ENCODE results near the gene OSGEP.

OSGEP gene

GRCh38 chr14:20454516-20455354, at the start of gene OSGEP, which contains the start of gene APEX1:
Gene OSGEP (minus strand): TSS chr14:20454812. CDS start chr14:20454683, 129 bp downstream.
Gene APEX1 (plus strand): TSS chr14:20455226. CDS start chr14:20455646, 420 bp downstream.
- Histone ChIP-seq H3K4me3 (ENCODE audit: low read depth, low read length) (peak within 1 kb of the TSS; percentile 85), H3K27ac (ENCODE audit: low read depth, low read length) (peak within 1 kb of the TSS; percentile 90), H3K27me3 (ENCODE audit: control insufficient read depth, insufficient read depth, low read length) (no peaks in the 10 kb centered on the region), H3K9me3 (ENCODE audit: control insufficient read depth, insufficient read depth, low read length) (no peaks in the 10 kb centered on the region), H3K9ac (ENCODE audit: low read depth, low read length) (peak within 1 kb of the TSS; percentile 91), H3K4me1 (ENCODE audit: control insufficient read depth, insufficient read depth, low read length) (peaks cover 11% of the 10 kb centered on the region), H3K36me3 (ENCODE audit: control insufficient read depth, insufficient read depth, low read length) (peaks cover 66% of the 10 kb centered on the region)

GRCh38 chr14:20503898-20504297, 49.3 kb upstream of the OSGEP start:
- H3K4me1 ChIP-seq (ENCODE audit: control insufficient read depth, insufficient read depth, low read length) = peaks cover 9% of the 10 kb centered on the region
- H3K36me3 ChIP-seq (ENCODE audit: control insufficient read depth, insufficient read depth, low read length) = no peaks in the 10 kb centered on the region
- H3K27ac ChIP-seq (ENCODE audit: low read depth, low read length) = no peak overlapping the region
- no peaks in the 10 kb centered on the region for H3K9me3 ChIP-seq (ENCODE audit: control insufficient read depth, insufficient read depth, low read length)
- H3K9ac ChIP-seq (ENCODE audit: low read depth, low read length) = no peak overlapping the region
- no peak overlapping the region for H3K4me3 ChIP-seq (ENCODE audit: low read depth, low read length)
- H3K27me3 ChIP-seq (ENCODE audit: control insufficient read depth, insufficient read depth, low read length) = no peaks in the 10 kb centered on the region

GRCh38 chr14:20501346-20501745, 46.7 kb upstream of the OSGEP start:
- H3K4me1 ChIP-seq (ENCODE audit: control insufficient read depth, insufficient read depth, low read length) = peaks cover 15% of the 10 kb centered on the region
- H3K36me3 ChIP-seq (ENCODE audit: control insufficient read depth, insufficient read depth, low read length) = no peaks in the 10 kb centered on the region
- H3K9me3 ChIP-seq (ENCODE audit: control insufficient read depth, insufficient read depth, low read length) = no peaks in the 10 kb centered on the region
- no peak overlapping the region for H3K4me3 ChIP-seq (ENCODE audit: low read depth, low read length)
- no peaks in the 10 kb centered on the region for H3K27me3 ChIP-seq (ENCODE audit: control insufficient read depth, insufficient read depth, low read length)
- no peak overlapping the region for H3K27ac ChIP-seq (ENCODE audit: low read depth, low read length)
- no peak overlapping the region for H3K9ac ChIP-seq (ENCODE audit: low read depth, low read length)

GRCh38 chr14:20499881-20500280, 45.3 kb upstream of the OSGEP start:
- Histone ChIP-seq H3K4me3 (ENCODE audit: low read depth, low read length) (no peak overlapping the region), H3K9ac (ENCODE audit: low read depth, low read length) (no peak overlapping the region), H3K27me3 (ENCODE audit: control insufficient read depth, insufficient read depth, low read length) (no peaks in the 10 kb centered on the region), H3K27ac (ENCODE audit: low read depth, low read length) (no peak overlapping the region), H3K36me3 (ENCODE audit: control insufficient read depth, insufficient read depth, low read length) (no peaks in the 10 kb centered on the region), H3K4me1 (ENCODE audit: control insufficient read depth, insufficient read depth, low read length) (peaks cover 15% of the 10 kb centered on the region), H3K9me3 (ENCODE audit: control insufficient read depth, insufficient read depth, low read length) (no peaks in the 10 kb centered on the region)

GRCh38 chr14:20499108-20499507, 44.5 kb upstream of the OSGEP start:
- Histone ChIP-seq H3K27ac (ENCODE audit: low read depth, low read length) (peak overlapping the region; percentile 56), H3K9me3 (ENCODE audit: control insufficient read depth, insufficient read depth, low read length) (no peaks in the 10 kb centered on the region), H3K36me3 (ENCODE audit: control insufficient read depth, insufficient read depth, low read length) (no peaks in the 10 kb centered on the region), H3K27me3 (ENCODE audit: control insufficient read depth, insufficient read depth, low read length) (no peaks in the 10 kb centered on the region), H3K9ac (ENCODE audit: low read depth, low read length) (no peak overlapping the region), H3K4me3 (ENCODE audit: low read depth, low read length) (peak overlapping the region; percentile 3; the same call in 1 of the 2 replicates), H3K4me1 (ENCODE audit: control insufficient read depth, insufficient read depth, low read length) (peaks cover 15% of the 10 kb centered on the region)

- Histone ChIP-seq H3K9ac (ENCODE audit: low read depth, low read length) (no peak overlapping the region), H3K9me3 (ENCODE audit: control insufficient read depth, insufficient read depth, low read length) (no peaks in the 10 kb centered on the region), H3K36me3 (ENCODE audit: control insufficient read depth, insufficient read depth, low read length) (no peaks in the 10 kb centered on the region), H3K4me3 (ENCODE audit: low read depth, low read length) (no peak overlapping the region; the same call in 1 of the 2 replicates), H3K27ac (ENCODE audit: low read depth, low read length) (peak overlapping the region; percentile 15), H3K4me1 (ENCODE audit: control insufficient read depth, insufficient read depth, low read length) (peaks cover 15% of the 10 kb centered on the region), H3K27me3 (ENCODE audit: control insufficient read depth, insufficient read depth, low read length) (no peaks in the 10 kb centered on the region)
Measured at GRCh38 chr14:20498622-20499021, 44.0 kb upstream of the OSGEP start.

- no peaks in the 10 kb centered on the region for H3K36me3 ChIP-seq (ENCODE audit: control insufficient read depth, insufficient read depth, low read length)
- peaks cover 15% of the 10 kb centered on the region for H3K4me1 ChIP-seq (ENCODE audit: control insufficient read depth, insufficient read depth, low read length)
- H3K9me3 ChIP-seq (ENCODE audit: control insufficient read depth, insufficient read depth, low read length) = no peaks in the 10 kb centered on the region
- H3K9ac ChIP-seq (ENCODE audit: low read depth, low read length) = no peak overlapping the region
- H3K27ac ChIP-seq (ENCODE audit: low read depth, low read length) = no peak overlapping the region
- H3K4me3 ChIP-seq (ENCODE audit: low read depth, low read length) = no peak overlapping the region
- H3K27me3 ChIP-seq (ENCODE audit: control insufficient read depth, insufficient read depth, low read length) = no peaks in the 10 kb centered on the region
Measured at GRCh38 chr14:20494935-20495766, 40.5 kb upstream of the OSGEP start.

- no peak overlapping the region for H3K27ac ChIP-seq (ENCODE audit: low read depth, low read length)
- H3K4me3 ChIP-seq (ENCODE audit: low read depth, low read length) = no peak overlapping the region
Measured at GRCh38 chr14:20493634-20494033, 39.0 kb upstream of the OSGEP start.

GRCh38 chr14:20492486-20492885, 37.9 kb upstream of the OSGEP start:
- Histone ChIP-seq H3K36me3 (ENCODE audit: control insufficient read depth, insufficient read depth, low read length) (no peaks in the 10 kb centered on the region), H3K27ac (ENCODE audit: low read depth, low read length) (no peak overlapping the region), H3K4me3 (ENCODE audit: low read depth, low read length) (no peak overlapping the region), H3K9me3 (ENCODE audit: control insufficient read depth, insufficient read depth, low read length) (no peaks in the 10 kb centered on the region), H3K4me1 (ENCODE audit: control insufficient read depth, insufficient read depth, low read length) (peaks cover 9% of the 10 kb centered on the region; the same call in 1 of the 2 replicates), H3K27me3 (ENCODE audit: control insufficient read depth, insufficient read depth, low read length) (no peaks in the 10 kb centered on the region), H3K9ac (ENCODE audit: low read depth, low read length) (no peak overlapping the region)

More at GRCh38 chr14:20493634-20494033, 39.0 kb upstream of the OSGEP start:
- H3K36me3 ChIP-seq (ENCODE audit: control insufficient read depth, insufficient read depth, low read length) = no peaks in the 10 kb centered on the region
- H3K9me3 ChIP-seq (ENCODE audit: control insufficient read depth, insufficient read depth, low read length) = no peaks in the 10 kb centered on the region
- H3K27me3 ChIP-seq (ENCODE audit: control insufficient read depth, insufficient read depth, low read length) = no peaks in the 10 kb centered on the region
- peaks cover 8% of the 10 kb centered on the region for H3K4me1 ChIP-seq (ENCODE audit: control insufficient read depth, insufficient read depth, low read length)
- H3K9ac ChIP-seq (ENCODE audit: low read depth, low read length) = no peak overlapping the region

GRCh38 chr14:20490563-20490962, 36.0 kb upstream of the OSGEP start:
- Histone ChIP-seq H3K36me3 (ENCODE audit: control insufficient read depth, insufficient read depth, low read length) (no peaks in the 10 kb centered on the region), H3K27ac (ENCODE audit: low read depth, low read length) (no peak overlapping the region), H3K4me3 (ENCODE audit: low read depth, low read length) (no peak overlapping the region), H3K9me3 (ENCODE audit: control insufficient read depth, insufficient read depth, low read length) (no peaks in the 10 kb centered on the region), H3K27me3 (ENCODE audit: control insufficient read depth, insufficient read depth, low read length) (no peaks in the 10 kb centered on the region), H3K9ac (ENCODE audit: low read depth, low read length) (no peak overlapping the region), H3K4me1 (ENCODE audit: control insufficient read depth, insufficient read depth, low read length) (peaks cover 9% of the 10 kb centered on the region)

All from HUES48 (cell line).